HL-60 (cell line): ENCODE measurements around the gene GPC1.

Source experiments
- CTCF ChIP-seq: IDR thresholded peaks from one replicate; pipeline ENCODE4 v1.5.1; 2011; ENCODE audit warnings: low read length, control low read depth, inconsistent platforms; ENCODE audit not compliant: insufficient read depth
- GABPA ChIP-seq: IDR thresholded peaks from 2 replicates; pipeline ENCODE4 v1.6.1; 2012; ENCODE audit warnings: low read depth

GRCh38 chr2:240416821-240417220 is 18.6 kb upstream of the GPC1 start:
- TF ChIP-seq GABPA (no peak), CTCF (no peak)
